Measurements from ENCODE around the gene PTPRG. TPM values are rescaled to one million over a fixed set of nuclear protein-coding genes. Genes with fewer than 3 reads are reported as not detected.

PTPRG gene
- total RNA-seq, 1 experiment from 2014 or later, result 32.1 TPM

DNA sequence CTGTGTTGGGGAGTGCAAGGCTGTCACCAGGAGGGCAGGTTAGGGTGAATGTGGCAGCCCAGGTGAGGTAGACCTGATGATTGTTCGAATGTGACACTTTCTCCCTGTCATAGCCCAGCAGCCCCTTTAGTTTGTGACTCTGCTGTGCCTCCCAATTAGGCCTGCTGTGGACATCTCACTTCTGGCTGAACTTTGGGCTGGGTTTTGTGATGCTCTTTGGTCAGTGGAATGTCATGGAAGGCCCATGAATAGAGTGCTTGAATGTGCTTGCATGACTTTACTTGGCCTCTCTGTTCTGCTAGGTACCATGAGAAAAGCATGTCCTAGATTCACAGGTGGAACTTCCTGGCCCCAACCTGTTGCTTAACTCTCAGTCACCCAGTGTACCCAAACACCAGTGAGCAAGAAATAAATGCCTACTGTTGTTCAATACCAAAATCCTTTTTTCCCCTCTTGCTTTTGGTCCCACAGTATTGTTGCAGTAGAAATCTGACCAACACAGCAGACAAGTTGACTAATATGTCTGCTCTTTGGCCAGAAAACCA lies 249.7 kb downstream of the PTPRG start:
- no peak for TF ChIP-seq SRF (IDR thresholded peaks at IDR 0.05; ENCODE audit: low read depth)
- no peak for TF ChIP-seq EGR1 (IDR thresholded peaks at IDR 0.05; ENCODE audit: low read depth)
- POLR2A ChIA-PET, result no interaction called here
- BruUV-seq (replicated peaks), result no TSS peak
- no peaks in the 10 kb centered on the region for H3K4me1 ChIP-seq (ENCODE audit: control insufficient read depth in 1 of 2, insufficient read depth in 2 of 2, low read length in 2 of 2)
- H3K27ac ChIP-seq (ENCODE audit: low read depth, low read length), result no peak overlapping the region
- no peaks in the 10 kb centered on the region for H3K27me3 ChIP-seq (ENCODE audit: insufficient read depth, low read length)
- ATAC-seq (no peak), DNase-seq (ENCODE audit: low read depth, low spot score) (no peak)
- H3K9me3 ChIP-seq (ENCODE audit: control insufficient read depth in 1 of 2, insufficient read depth in 1 of 2, low read depth in 1 of 2, low read length in 2 of 2), result no peaks in the 10 kb centered on the region
- no peak overlapping the region for H3K4me2 ChIP-seq (ENCODE audit: low read length)
- no peak overlapping the region for H3K4me3 ChIP-seq (replicated peaks in 1 of 2; ENCODE audit: low read depth in 1 of 2, low read length in 2 of 2)
- RAD21 ChIA-PET (ENCODE audit: low non-redundant PET in 1 of 2, low total read pairs in 2 of 2, uncharacterized antibody in 2 of 2, unreplicated experiment in 2 of 2), result no interaction called here
- intact Hi-C loops (cut with micrococcal nuclease), result no loop called here
- H3K9ac ChIP-seq (ENCODE audit: low read length), result no peak overlapping the region
- CTCF ChIA-PET, result no interaction called here
- H3K79me2 ChIP-seq (ENCODE audit: insufficient read depth, low read length), result no peaks in the 10 kb centered on the region; the same call in 1 of the 2 replicates
- no peaks in the 10 kb centered on the region for H3K9me2 ChIP-seq (ENCODE audit: insufficient read depth)
- H4K20me1 ChIP-seq (ENCODE audit: insufficient read depth), result 0 out of 2 replicates have a peak, but pooled peaks cover 5% of the 10 kb centered on the region
- H2AFZ ChIP-seq (ENCODE audit: low read depth, low read length, poor library complexity, severe bottlenecking), result no peak overlapping the region
- H3K36me3 ChIP-seq (ENCODE audit: control insufficient read depth in 1 of 2, insufficient read depth in 2 of 2, low read length in 2 of 2), result no peaks in the 10 kb centered on the region

DNA sequence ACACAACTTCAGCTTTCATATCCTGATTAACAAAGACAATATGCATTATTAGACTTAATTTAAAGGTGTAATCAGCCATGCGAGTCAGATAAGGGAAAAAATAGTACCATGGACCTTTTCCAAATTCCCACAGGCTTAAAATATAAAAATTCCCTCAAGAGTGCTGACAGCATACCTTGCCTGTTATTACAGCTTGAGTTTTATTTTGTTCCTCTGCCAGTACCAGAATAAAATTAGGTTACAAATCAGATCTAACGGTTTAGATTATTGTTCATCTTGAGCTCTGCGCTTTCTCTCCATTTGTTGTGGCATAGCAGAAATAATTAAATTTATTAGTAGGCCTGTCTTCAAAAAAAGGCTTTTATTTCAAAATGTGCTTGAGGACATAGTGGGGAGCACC lies 250.3 kb downstream of the PTPRG start:
- no peaks in the 10 kb centered on the region for H3K4me1 ChIP-seq (ENCODE audit: control insufficient read depth in 1 of 2, insufficient read depth in 2 of 2, low read length in 2 of 2)
- intact Hi-C loops (cut with micrococcal nuclease), result no loop called here
- no peaks in the 10 kb centered on the region for H3K9me2 ChIP-seq (ENCODE audit: insufficient read depth)
- no peak for DNase-seq (ENCODE audit: low read depth, low spot score)
- no peak overlapping the region for H3K27ac ChIP-seq (ENCODE audit: low read depth, low read length)
- CTCF ChIA-PET, result no interaction called here
- no peak overlapping the region for H3K4me3 ChIP-seq (replicated peaks in 1 of 2; ENCODE audit: low read depth in 1 of 2, low read length in 2 of 2)
- H3K79me2 ChIP-seq (ENCODE audit: insufficient read depth, low read length), result no peaks in the 10 kb centered on the region
- RAD21 ChIA-PET (ENCODE audit: low non-redundant PET in 1 of 2, low total read pairs in 2 of 2, uncharacterized antibody in 2 of 2, unreplicated experiment in 2 of 2), result no interaction called here
- POLR2A ChIA-PET, result no interaction called here
- no peak overlapping the region for H3K4me2 ChIP-seq (ENCODE audit: low read length)
- no peaks in the 10 kb centered on the region for H3K27me3 ChIP-seq (ENCODE audit: insufficient read depth, low read length)
- H4K20me1 ChIP-seq (ENCODE audit: insufficient read depth), result 0 out of 2 replicates have a peak, but pooled peaks cover 5% of the 10 kb centered on the region
- H2AFZ ChIP-seq (ENCODE audit: low read depth, low read length, poor library complexity, severe bottlenecking), result no peak overlapping the region
- H3K9ac ChIP-seq (ENCODE audit: low read length), result no peak overlapping the region
- no TSS peak for BruUV-seq (replicated peaks)
- H3K36me3 ChIP-seq (ENCODE audit: control insufficient read depth in 1 of 2, insufficient read depth in 2 of 2, low read length in 2 of 2), result no peaks in the 10 kb centered on the region
- no peak for ATAC-seq
- TF ChIP-seq ELF1 (IDR thresholded peaks at IDR 0.05; ENCODE audit: borderline replicate concordance, low read depth), result no peak
- no peak for TF ChIP-seq ZNF274 (IDR thresholded peaks at IDR 0.05; ENCODE audit: low read depth, low read length)
- no peak for TF ChIP-seq EZH2 (IDR thresholded peaks at IDR 0.05)
- no peak for TF ChIP-seq CBX3 (IDR thresholded peaks at IDR 0.05; ENCODE audit: low read depth)
- no peak for TF ChIP-seq SP1 (IDR thresholded peaks at IDR 0.05; ENCODE audit: low read depth)
- no peak for TF ChIP-seq EGR1 (IDR thresholded peaks at IDR 0.05; ENCODE audit: low read depth)
- TF ChIP-seq SRF (IDR thresholded peaks at IDR 0.05; ENCODE audit: low read depth), result no peak
- no peak for TF ChIP-seq TCF7L2 (IDR thresholded peaks at IDR 0.05; ENCODE audit: borderline replicate concordance, extremely low read depth, insufficient read depth, insufficient read length)
- no peak for TF ChIP-seq RAD21 (IDR thresholded peaks at IDR 0.05; ENCODE audit: low read depth)
- H3K9me3 ChIP-seq (ENCODE audit: control insufficient read depth in 1 of 2, insufficient read depth in 1 of 2, low read depth in 1 of 2, low read length in 2 of 2), result no peaks in the 10 kb centered on the region
